HCT116 (cell line): ENCODE data around the gene CHCHD10. TPM values are rescaled to one million over a fixed set of nuclear protein-coding genes. Genes with fewer than 3 reads are reported as not detected.

ENCODE experiments used
- ATAC-seq: fragments of 200-7000 bp; cut with Tn5 transposase; 2 replicates; pipeline ENCODE4 v1.9.1; 2020; ENCODE audit warnings: mild to moderate bottlenecking, moderate library complexity
- BruUV-seq: library from RNA; stranded (reverse); fragments of 400-500 nt; replicated peaks from 2 replicates; lab custom pipeline; 2021; lab: Mats Ljungman, UMichigan
- CTCF ChIA-PET: fragments of 300-600 bp; sonication (Branson Sonifier 250); formaldehyde crosslinking; loops from one replicate; lab custom pipeline; 2021; ENCODE audit warnings: antibody characterized with exemption; lab: Charles Lee
- POLR2A ChIA-PET: fragments of 300-600, 350-600 bp; sonication (Branson Sonifier 250); formaldehyde crosslinking; loops from one replicate; lab custom pipeline; 2021; ENCODE audit warnings: antibody characterized with exemption; lab: Charles Lee
- RAD21 ChIA-PET, 2 experiments: fragments of 300-600 bp; sonication (Branson Sonifier 250); formaldehyde crosslinking; loops; one replicate each; lab custom pipeline; 2023; ENCODE audit warnings: low total read pairs in 2 of 2; ENCODE audit not compliant: uncharacterized antibody in 2 of 2, unreplicated experiment in 2 of 2, low non-redundant PET in 1 of 2; lab: Charles Lee
- DNase-seq: peaks from one replicate; pipeline ENCODE4 v3.0.0-alpha.2; 2010; ENCODE audit warnings: low read depth, low spot score
- H2AFZ ChIP-seq: fragments of 200-600 bp; shearing (Covaris generic), sonication (generic); 2 replicates; pipeline ENCODE4 v1.6.1; 2017; ENCODE audit warnings: low read depth, mixed run types, mixed read lengths, antibody characterized with exemption, low read length; ENCODE audit not compliant: poor library complexity, severe bottlenecking
- H3K27ac ChIP-seq: 2 replicates; pipeline ENCODE4 v1.5.1; 2012; ENCODE audit warnings: low read depth, low read length
- H3K27me3 ChIP-seq: fragments of 200-600 bp; sonication (generic); 2 replicates; pipeline ENCODE4 v1.6.1; 2016; ENCODE audit warnings: mixed run types, low read length, mixed read lengths; ENCODE audit not compliant: insufficient read depth
- H3K36me3 ChIP-seq, 2 experiments: fragments of 200-500 bp in 1 of 2; fragments of 200-600 bp in 1 of 2; sonication (Bioruptor generic) in 1 of 2; sonication (generic) in 1 of 2; 2 replicates each; pipeline versions ENCODE4 v1.5.1 to v1.6.1; 2014 to 2016; ENCODE audit warnings: low read length in 2 of 2, inconsistent platforms in 1 of 2, mixed read lengths in 1 of 2, mixed run types in 1 of 2; ENCODE audit not compliant: insufficient read depth in 2 of 2, control insufficient read depth in 1 of 2
- H3K4me1 ChIP-seq, 2 experiments: fragments of 200-600 bp in 1 of 2; sonication (generic) in 1 of 2; 2 replicates each; pipeline versions ENCODE4 v1.5.1 to v1.6.1; 2012 to 2017; ENCODE audit warnings: low read length in 2 of 2, inconsistent platforms in 1 of 2, mild to moderate bottlenecking in 1 of 2, mixed read lengths in 1 of 2, mixed run types in 1 of 2, moderate library complexity in 1 of 2; ENCODE audit not compliant: insufficient read depth in 2 of 2, control insufficient read depth in 1 of 2
- H3K4me2 ChIP-seq: fragments of 200-600 bp; sonication (generic); 2 replicates; pipeline ENCODE4 v1.6.1; 2017; ENCODE audit warnings: mixed run types, low read length, mixed read lengths
- H3K4me3 ChIP-seq, 2 experiments: fragments of 200-600 bp in 1 of 2; sonication (generic) in 1 of 2; replicated peaks in 1 of 2; 2 replicates each; pipeline ENCODE4 v1.5.1; 2011 to 2016; ENCODE audit warnings: low read length in 2 of 2, control low read depth in 1 of 2, low read depth in 1 of 2, mild to moderate bottlenecking in 1 of 2, mixed read lengths in 1 of 2, mixed run types in 1 of 2
- H3K79me2 ChIP-seq: fragments of 200-600 bp; sonication (generic); 2 replicates; pipeline ENCODE4 v1.6.1; 2017; ENCODE audit warnings: mild to moderate bottlenecking, mixed run types, low read length, moderate library complexity, mixed read lengths; ENCODE audit not compliant: insufficient read depth
- H3K9ac ChIP-seq: fragments of 200-600 bp; sonication (generic); 2 replicates; pipeline ENCODE4 v1.6.1; 2016; ENCODE audit warnings: low read length, mixed read lengths
- H3K9me2 ChIP-seq: fragments of 200-600 bp; sonication (generic), shearing (Covaris generic); 2 replicates; pipeline ENCODE4 v1.6.1; 2017; ENCODE audit warnings: mixed run types, mild to moderate bottlenecking, moderate library complexity; ENCODE audit not compliant: insufficient read depth
- H3K9me3 ChIP-seq, 2 experiments: fragments of 200-500 bp in 1 of 2; fragments of 200-600 bp in 1 of 2; sonication (Bioruptor generic) in 1 of 2; sonication (generic) in 1 of 2; 2 replicates each; pipeline ENCODE4 v1.6.1; 2014 to 2017; ENCODE audit warnings: low read length in 2 of 2, mixed read lengths in 2 of 2, inconsistent platforms in 1 of 2, low read depth in 1 of 2, mild to moderate bottlenecking in 1 of 2, mixed run types in 1 of 2, moderate library complexity in 1 of 2; ENCODE audit not compliant: control insufficient read depth in 1 of 2, insufficient read depth in 1 of 2
- H4K20me1 ChIP-seq: fragments of 200-600 bp; sonication (generic), shearing (Covaris generic); 2 replicates; pipeline ENCODE4 v1.6.1; 2017; ENCODE audit warnings: mixed run types, mild to moderate bottlenecking, moderate library complexity; ENCODE audit not compliant: insufficient read depth
- ATF3 ChIP-seq: IDR thresholded peaks from 2 replicates; pipeline ENCODE4 v1.6.1; 2012
- CBX3 ChIP-seq: IDR thresholded peaks from 2 replicates; pipeline ENCODE4 v1.6.1; 2012; ENCODE audit warnings: low read depth
- CTCF ChIP-seq, 3 experiments: fragments of 200-600 bp in 1 of 3; sonication (generic) in 1 of 3; IDR thresholded peaks in 2 of 3; conservative IDR thresholded peaks in 1 of 3; 2 replicates each; pipeline ENCODE4 v1.5.1; 2012 to 2017; ENCODE audit warnings: low read depth in 2 of 3, low read length in 2 of 3, antibody characterized with exemption in 1 of 3, borderline replicate concordance in 1 of 3, control low read depth in 1 of 3, mild to moderate bottlenecking in 1 of 3, mixed read lengths in 1 of 3, mixed run types in 1 of 3, moderate library complexity in 1 of 3; ENCODE audit not compliant: insufficient read depth in 1 of 3
- EGR1 ChIP-seq: IDR thresholded peaks from 2 replicates; pipeline ENCODE4 v1.6.1; 2012; ENCODE audit warnings: low read depth
- ELF1 ChIP-seq: IDR thresholded peaks from 2 replicates; pipeline ENCODE4 v1.6.1; 2012; ENCODE audit warnings: low read depth, borderline replicate concordance
- FOSL1 ChIP-seq: IDR thresholded peaks from 2 replicates; pipeline ENCODE4 v1.6.1; 2012; ENCODE audit warnings: low read depth
- JUND ChIP-seq: IDR thresholded peaks from 2 replicates; pipeline ENCODE4 v1.6.1; 2012
- POLR2A ChIP-seq: IDR thresholded peaks from 2 replicates; pipeline ENCODE4 v1.7.0; 2011; ENCODE audit warnings: borderline replicate concordance; ENCODE audit not compliant: insufficient read depth, insufficient read length; ENCODE audit errors: extremely low read depth
- POLR2AphosphoS5 ChIP-seq: IDR thresholded peaks from 2 replicates; pipeline ENCODE4 v1.6.1; 2011; ENCODE audit warnings: mild to moderate bottlenecking, low read depth, low read length, moderate library complexity
- SP1 ChIP-seq: IDR thresholded peaks from 2 replicates; pipeline ENCODE4 v1.6.1; 2012; ENCODE audit warnings: low read depth
- SRF ChIP-seq: IDR thresholded peaks from 2 replicates; pipeline ENCODE4 v1.6.1; 2012; ENCODE audit warnings: low read depth
- TCF7L2 ChIP-seq: IDR thresholded peaks from 2 replicates; pipeline ENCODE4 v1.7.0; 2011; ENCODE audit warnings: borderline replicate concordance, inconsistent platforms; ENCODE audit not compliant: insufficient read depth, insufficient read length; ENCODE audit errors: extremely low read depth
- YY1 ChIP-seq: IDR thresholded peaks from 2 replicates; pipeline ENCODE4 v1.6.1; 2011; ENCODE audit warnings: low read length, low read depth, moderate library complexity, mild to moderate bottlenecking; ENCODE audit not compliant: insufficient replicate concordance; ENCODE audit errors: extremely low read depth
- ZFX ChIP-seq: fragments of 450-650 bp; IDR thresholded peaks from 2 replicates; pipeline ENCODE4 v1.6.1; 2017
- ZNF274 ChIP-seq: fragments of 200-500 bp; sonication (Bioruptor generic); IDR thresholded peaks from 2 replicates; pipeline ENCODE4 v1.6.1; 2014; ENCODE audit warnings: mild to moderate bottlenecking, low read depth, low read length, inconsistent platforms
- intact Hi-C: fragments of 100-400 bp; cut with micrococcal nuclease; formaldehyde crosslinking; loops from 2 replicates; pipeline ENCODE4 v1.10.0; 2022
- total RNA-seq: library from RNA; stranded (reverse); gene quantifications from one replicate; pipeline ENCODE4 v1.2.1, GENCODE V29; 2021; ENCODE audit not compliant: unreplicated experiment

CHCHD10 gene
- total RNA-seq, 1 experiment from 2014 or later: 279 TPM

- no peak for ATAC-seq
- no peaks in the 10 kb centered on the region for H3K9me3 ChIP-seq
- TF ChIP-seq FOSL1 (no peak), SRF (no peak), ELF1 (no peak), TCF7L2 (no peak), CTCF (IDR thresholded peaks at IDR 0.05 in 2 of 3, conservative IDR thresholded peaks at IDR 0.05 in 1 of 3; ENCODE audit: borderline replicate concordance in 1 of 3, insufficient read depth in 1 of 3, low read depth in 2 of 3, low read length in 2 of 3) (no peak), ZFX (no peak), SP1 (no peak), POLR2A (no peak), ATF3 (no peak), EGR1 (no peak), CBX3 (no peak), JUND (no peak), ZNF274 (no peak), YY1 (no peak), POLR2AphosphoS5 (no peak)
- TF ChIP-seq, all 23 proteins: peak for 0
- peaks cover 20 to 34% of the 10 kb centered on the region in 2 experiments for H3K4me1 ChIP-seq
- intact Hi-C loops: no loop called here
- H3K36me3 ChIP-seq: no peaks in the 10 kb centered on the region
- H3K9ac ChIP-seq: no peak overlapping the region
- no peak overlapping the region for H3K4me3 ChIP-seq
- no peak for DNase-seq
- H3K9me2 ChIP-seq: no peaks in the 10 kb centered on the region
- H4K20me1 ChIP-seq: no peaks in the 10 kb centered on the region
- BruUV-seq: no TSS peak
- no peaks in the 10 kb centered on the region for H3K79me2 ChIP-seq
- no peak overlapping the region for H3K27ac ChIP-seq
- no peaks in the 10 kb centered on the region for H3K27me3 ChIP-seq
- RAD21 ChIA-PET: no interaction called here
- no peak overlapping the region for H2AFZ ChIP-seq
- POLR2A ChIA-PET: no interaction called here
- no peak overlapping the region for H3K4me2 ChIP-seq
- CTCF ChIA-PET: no interaction called here
Measured at GRCh38 chr22:23779731-23780130, 12.0 kb upstream of the CHCHD10 start.
